IPS-NIHi7 (cell line): Measurements from ENCODE around the gene C16orf92.
"Not testable (repeated sequence)": the region's sequence is repeated elsewhere in the genome, so short reads cannot be mapped to it uniquely, and the experiment has no call there.

Experiments
- DNase-seq: peaks from one replicate; pipeline ENCODE4 v3.0.0; 2012; ENCODE audit warnings: mixed read lengths; ENCODE audit errors: extremely low spot score

The C16orf92 gene

GRCh38 chr16:30005341-30006094 lies 17.5 kb upstream of the C16orf92 start:
- peak; percentile 73 for DNase-seq

DNA sequence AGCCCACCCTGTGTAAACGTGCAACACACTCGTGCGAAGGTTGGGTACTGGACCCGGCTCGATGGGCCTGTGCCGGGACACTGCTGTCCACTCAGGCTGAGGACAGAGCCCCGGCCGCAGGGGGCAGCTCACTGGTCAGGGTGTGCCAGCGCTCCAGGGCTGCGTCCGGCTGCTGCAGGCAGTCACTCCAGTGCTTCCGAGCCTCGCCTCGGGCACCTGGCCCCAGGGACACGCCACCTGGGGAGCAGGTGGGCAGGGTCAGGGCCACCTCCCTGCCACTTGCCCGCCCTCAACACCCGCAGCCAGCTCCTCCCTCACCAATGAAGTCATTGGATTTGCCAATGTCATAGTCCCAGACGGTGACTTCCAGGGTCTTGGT lies 16.9 kb upstream of the C16orf92 start:
- DNase-seq = no peak

DNA sequence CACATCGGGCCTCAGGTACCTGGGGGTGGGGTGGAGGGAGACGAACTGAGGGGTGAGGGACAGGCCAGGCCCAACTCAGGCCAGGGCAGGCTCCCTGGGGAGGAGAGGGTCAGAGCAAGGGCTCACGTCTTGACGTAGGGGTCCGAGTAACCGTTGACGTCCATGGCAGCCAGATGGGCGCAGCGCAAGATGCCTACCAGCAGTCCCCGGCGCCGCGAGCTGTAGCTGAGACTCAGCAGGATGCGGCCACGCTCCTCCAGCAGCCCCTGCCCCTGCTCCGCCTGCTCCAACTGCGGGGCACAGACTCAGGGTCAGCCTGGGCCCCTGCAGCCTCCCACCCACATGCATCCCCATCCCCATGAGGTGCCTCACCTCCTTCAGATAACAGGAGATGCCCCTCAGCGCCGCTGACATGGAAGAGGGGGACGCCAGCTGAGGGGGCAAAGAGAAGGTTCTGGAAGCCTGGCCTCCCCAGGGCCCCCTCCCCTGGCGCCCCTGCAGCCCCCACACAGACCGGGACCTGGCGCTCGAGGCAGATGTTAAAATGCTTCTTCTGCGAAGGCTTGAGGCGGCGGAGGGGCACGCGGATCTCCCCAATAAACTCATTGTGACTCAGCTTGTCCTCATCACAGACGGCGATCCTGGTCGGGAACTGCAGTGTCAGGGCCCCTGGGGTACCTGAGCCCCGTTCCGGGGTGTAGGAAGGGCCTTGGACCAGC lies 16.2 kb upstream of the C16orf92 start:
- DNase-seq = no peak

DNA sequence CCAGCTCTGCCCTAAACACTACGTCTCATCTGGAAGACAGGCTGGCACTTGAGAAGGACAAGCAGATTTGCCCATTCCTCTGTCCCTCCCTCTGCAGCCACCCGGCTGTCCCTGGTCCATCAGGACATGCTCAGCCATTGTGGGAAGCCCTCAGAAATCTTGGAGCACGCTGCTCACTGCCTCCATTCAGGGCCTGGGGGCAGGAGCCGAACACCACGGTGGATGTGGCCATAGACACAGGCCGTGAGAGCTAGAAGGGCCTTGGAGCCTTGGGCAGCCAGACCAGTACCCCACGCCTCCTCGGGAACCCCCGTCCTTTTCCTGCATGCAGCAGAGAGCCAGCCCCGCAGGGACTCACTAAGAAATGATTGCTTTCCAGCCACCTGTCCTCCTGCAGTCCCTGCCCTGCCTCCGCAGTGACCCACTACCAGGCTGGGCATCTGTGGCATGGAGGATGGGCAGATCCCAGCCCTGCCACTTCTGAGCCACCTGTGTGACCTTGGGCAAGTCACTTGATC lies 15.6 kb upstream of the C16orf92 start:
- DNase-seq = no peak

- DNase-seq = no peak
These were observed 13.7 kb upstream of the C16orf92 start for GRCh38 chr16:30009085-30009862.

GRCh38 chr16:30009990-30010843 lies 12.8 kb upstream of the C16orf92 start:
- no peak for DNase-seq

GRCh38 chr16:30010844-30011713 lies 11.9 kb upstream of the C16orf92 start, which contains the start of gene DOC2A:
TSS of gene DOC2A (minus strand) at chr16:30011027. CDS start at chr16:30010222, 805 bp downstream.
- peak; percentile 77 for DNase-seq

GRCh38 chr16:30011714-30012504 lies 11.1 kb upstream of the C16orf92 start:
- no peak for DNase-seq

DNA sequence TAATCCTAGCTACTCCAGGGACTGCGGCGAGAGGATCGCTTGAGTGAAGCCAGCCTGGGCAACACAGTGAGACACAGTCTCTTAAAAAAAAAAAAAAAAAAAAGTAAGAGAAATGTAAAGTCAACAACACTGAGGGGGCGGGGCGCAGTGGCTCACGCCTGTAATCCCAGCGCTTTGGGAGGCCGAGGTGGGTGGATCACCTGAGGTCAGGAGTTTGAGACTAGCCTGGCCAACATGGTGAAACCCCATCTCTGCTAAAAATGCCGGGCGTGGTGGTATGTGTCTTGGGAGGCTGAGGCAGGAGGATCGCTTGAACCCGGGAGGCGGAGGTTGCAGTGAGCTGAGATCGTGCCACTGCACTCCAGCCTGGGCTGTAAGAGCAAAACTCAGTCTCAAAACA lies 10.4 kb upstream of the C16orf92 start:
- not testable (repeated sequence) for DNase-seq

- not testable (repeated sequence) for DNase-seq
These were observed 7.5 kb upstream of the C16orf92 start for GRCh38 chr16:30015450-30015849.

DNA sequence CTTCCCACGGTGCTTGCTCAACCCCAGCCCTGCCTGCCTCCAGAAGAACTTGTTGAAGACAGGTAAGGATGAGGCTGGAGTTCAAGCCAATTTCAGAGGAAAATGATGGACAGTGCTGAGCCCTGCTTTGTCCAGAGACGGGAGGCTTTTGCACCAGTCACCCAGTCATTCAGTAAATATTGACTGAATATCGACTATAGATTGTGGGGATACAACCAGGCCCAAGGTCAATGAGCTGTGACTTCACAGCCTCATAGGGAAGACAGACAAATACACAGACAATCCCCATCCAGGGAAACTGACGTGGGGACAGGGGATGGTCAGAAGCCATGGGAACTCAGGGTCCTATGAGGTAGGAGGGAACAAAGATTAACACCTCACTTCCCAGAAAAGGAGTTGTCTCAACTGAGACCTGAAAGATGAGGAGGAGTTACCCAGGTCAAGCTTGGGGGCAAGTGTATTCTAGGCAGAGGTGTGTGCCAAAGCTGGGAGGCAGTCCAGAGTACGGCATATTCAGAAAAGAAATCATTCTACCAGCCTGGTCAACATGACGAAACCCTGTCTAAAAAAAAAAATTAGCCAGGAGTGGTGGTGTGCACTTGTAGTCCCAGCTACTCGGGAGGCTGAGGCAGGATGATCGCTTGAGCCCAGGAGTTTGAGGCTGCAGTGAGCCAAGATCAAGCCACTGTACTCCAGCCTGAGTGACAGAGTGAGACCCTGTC lies 6.3 kb upstream of the C16orf92 start:
- DNase-seq = no peak

- no peak for DNase-seq
These were observed 5.7 kb upstream of the C16orf92 start for GRCh38 chr16:30017277-30017656.

DNA sequence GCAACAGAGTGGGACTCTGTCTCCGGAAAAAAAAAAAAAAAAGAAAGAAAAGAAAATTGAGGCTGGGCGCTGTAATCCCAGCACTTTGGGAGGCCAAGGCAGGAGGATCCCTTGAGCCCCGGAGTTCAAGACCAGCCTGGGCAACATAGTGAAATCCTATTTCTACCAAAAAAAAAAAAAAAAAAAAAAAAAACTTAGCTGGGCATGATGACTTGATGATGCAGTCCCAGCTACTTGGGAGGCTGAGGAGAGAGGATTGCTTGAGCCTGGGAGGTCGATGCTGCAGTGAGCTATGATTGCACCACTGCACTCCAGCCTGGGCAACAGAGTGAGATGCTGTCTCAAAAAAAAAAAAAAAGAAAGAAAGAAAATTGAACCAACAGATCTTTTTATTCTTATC lies 5.1 kb upstream of the C16orf92 start:
- not testable (repeated sequence) for DNase-seq

DNA sequence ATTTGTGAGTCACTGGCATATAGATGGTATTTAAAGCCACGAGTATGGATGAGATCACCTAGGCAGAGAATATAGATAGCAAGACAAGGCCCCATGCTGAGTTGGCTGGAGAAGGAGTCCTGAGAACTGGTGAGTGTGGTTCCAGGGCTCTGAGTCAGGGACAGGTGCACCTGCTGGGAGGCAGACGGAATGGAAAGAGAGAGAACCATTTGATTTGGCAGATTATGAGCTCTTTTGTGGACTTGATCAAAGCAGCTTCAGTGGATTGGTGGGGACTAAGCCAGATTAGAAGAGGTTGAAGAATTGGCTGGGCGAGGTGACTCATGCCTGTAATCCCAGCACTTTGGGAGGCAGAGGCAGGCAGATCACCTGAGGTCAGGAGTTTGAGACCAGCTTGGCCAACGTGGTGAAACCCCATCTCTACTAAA lies 4.3 kb upstream of the C16orf92 start:
- DNase-seq = no peak

DNA sequence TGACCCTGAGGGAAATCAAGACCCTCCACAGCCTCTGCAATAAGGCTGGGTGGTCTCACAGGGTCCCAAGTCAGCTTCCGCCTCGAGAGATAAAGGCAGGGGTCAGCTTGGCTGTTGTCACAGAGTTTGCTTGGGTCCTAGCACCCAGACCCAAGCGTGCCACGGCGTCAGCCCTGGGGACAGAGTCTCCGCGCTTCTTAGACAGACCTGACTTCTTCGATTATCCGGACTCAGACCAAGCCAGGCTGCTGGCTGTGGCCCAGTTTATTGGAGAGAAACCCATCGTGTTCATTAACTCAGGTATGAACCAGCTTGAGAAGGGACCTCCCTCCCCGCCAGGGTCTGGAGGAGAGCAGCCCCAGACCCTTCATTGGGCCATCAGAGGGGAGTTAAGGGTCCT lies 588 bp downstream of the C16orf92 start:
- DNase-seq = no peak

DNA sequence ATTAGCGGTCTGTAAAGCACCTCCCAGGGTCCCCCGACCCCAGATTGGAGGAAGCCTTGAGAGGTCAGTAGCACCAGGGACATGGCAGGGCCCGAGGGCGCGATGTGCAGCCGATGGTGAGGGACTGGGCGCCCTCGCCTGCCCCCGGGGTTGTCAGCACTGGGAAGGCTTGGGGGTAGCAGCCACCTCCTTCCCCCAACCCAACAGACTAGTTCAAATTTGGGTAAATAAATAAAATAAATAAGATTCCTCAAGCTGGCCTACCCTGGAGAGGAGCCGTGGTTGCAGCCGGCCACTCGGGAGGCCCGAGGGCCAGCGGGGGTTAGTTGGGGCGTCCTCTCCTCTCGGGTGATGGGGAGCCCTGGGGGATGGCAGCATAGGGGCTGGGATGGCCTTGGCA lies 1.5 kb downstream of the C16orf92 start:
- no peak for DNase-seq

DNA sequence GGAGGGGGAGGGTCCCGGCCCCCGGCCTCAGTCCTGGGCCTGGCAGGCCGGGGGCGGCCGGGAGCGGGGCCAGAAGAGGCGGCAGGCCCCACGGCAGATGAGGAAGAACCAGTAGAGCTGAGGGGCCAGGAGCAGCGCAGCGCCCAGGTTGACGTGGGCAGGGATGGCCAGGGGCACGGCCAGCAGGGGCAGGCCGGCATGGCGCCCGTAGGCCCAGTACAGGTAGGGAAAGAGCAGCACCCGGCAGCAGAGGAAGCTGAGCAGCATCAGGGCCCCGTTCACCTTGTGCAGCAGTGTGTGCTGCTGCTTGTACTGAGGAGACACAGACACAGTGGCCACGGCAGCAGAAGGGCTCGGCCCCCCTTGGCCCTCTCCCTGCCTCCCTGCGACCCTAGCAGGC lies 2.2 kb downstream of the C16orf92 start:
- DNase-seq = no peak

DNA sequence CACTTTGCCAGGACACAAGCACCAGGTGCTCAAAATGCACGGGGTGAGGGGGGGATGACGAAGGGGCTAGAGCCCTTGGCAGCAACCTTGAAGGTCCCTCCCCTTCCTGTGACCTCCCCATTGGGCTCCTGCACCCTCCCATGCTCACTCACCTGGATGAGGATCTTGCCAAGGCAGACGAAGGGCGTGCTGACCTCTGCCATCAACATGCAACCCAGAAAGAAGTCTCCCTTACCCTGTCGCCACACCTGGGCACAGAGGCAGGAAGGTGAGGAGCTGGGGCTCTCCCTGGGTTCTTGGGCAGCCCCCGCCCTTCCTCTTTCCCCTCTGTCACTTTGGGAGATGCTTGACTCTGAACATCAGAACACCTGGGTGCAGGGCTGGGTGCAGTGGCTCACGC lies 2.6 kb downstream of the C16orf92 start:
- DNase-seq = no peak

- DNase-seq = no peak
These were observed 3.5 kb downstream of the C16orf92 start for GRCh38 chr16:30026449-30026848.
